Measurements from ENCODE around the gene PNP. TPM values are rescaled to one million over a fixed set of nuclear protein-coding genes. Genes with fewer than 3 reads are reported as not detected.

The PNP gene
- total RNA-seq, 2 experiments from 2014 or later = 120 to 128 TPM

GRCh38 chr14:20489093-20489994 is 20.1 kb downstream of the PNP start:
- DNase-seq (ENCODE audit: low spot score) = no peak
- no peak for TF ChIP-seq EZH2phosphoT487 (IDR thresholded peaks at IDR 0.05; ENCODE audit: borderline replicate concordance, low read depth, low read length)
- TF ChIP-seq, protein P1, sequence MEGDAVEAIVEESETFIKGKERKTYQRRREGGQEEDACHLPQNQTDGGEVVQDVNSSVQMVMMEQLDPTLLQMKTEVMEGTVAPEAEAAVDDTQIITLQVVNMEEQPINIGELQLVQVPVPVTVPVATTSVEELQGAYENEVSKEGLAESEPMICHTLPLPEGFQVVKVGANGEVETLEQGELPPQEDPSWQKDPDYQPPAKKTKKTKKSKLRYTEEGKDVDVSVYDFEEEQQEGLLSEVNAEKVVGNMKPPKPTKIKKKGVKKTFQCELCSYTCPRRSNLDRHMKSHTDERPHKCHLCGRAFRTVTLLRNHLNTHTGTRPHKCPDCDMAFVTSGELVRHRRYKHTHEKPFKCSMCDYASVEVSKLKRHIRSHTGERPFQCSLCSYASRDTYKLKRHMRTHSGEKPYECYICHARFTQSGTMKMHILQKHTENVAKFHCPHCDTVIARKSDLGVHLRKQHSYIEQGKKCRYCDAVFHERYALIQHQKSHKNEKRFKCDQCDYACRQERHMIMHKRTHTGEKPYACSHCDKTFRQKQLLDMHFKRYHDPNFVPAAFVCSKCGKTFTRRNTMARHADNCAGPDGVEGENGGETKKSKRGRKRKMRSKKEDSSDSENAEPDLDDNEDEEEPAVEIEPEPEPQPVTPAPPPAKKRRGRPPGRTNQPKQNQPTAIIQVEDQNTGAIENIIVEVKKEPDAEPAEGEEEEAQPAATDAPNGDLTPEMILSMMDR (conservative IDR thresholded peaks at IDR 0.05; ENCODE audit: low read length) = no peak
- intact Hi-C loops (cut with micrococcal nuclease; ENCODE audit: unreplicated experiment) = no loop called here
- Histone ChIP-seq H3K9me2 (ENCODE audit: insufficient read depth, low read length) (no peaks in the 10 kb centered on the region), H3K36me3 (ENCODE audit: insufficient read depth, low read length) (no peaks in the 10 kb centered on the region), H4K20me1 (ENCODE audit: insufficient read depth, low read length) (no peaks in the 10 kb centered on the region), H3K4me2 (ENCODE audit: low read length) (no peak overlapping the region), H3K4me3 (ENCODE audit: low read depth, low read length, poor library complexity, severe bottlenecking) (no peak overlapping the region), H3K79me2 (ENCODE audit: insufficient read depth, low read depth, low read length) (no peaks in the 10 kb centered on the region), H3K9me3 (ENCODE audit: low read length) (no peaks in the 10 kb centered on the region), H3K4me1 (ENCODE audit: insufficient read depth, low read length, poor library complexity, severe bottlenecking) (no peaks in the 10 kb centered on the region), H2AFZ (ENCODE audit: low read length) (no peak overlapping the region), H3K27ac (ENCODE audit: low read depth, low read length, poor library complexity, severe bottlenecking) (no peak overlapping the region)
- CTCF ChIA-PET (ENCODE audit: unreplicated experiment) = interaction anchor here (0.6 kb wide), 1 partner anchor 232 kb away, joined by 3 read pairs; no protein-coding TSS in a partner anchor
- BruUV-seq (replicated peaks) = no TSS peak
- POLR2A ChIA-PET = interaction anchor here (0.9 to 2.3 kb wide), 3 partner anchors 14 to 148 kb away, joined by 3 to 6 read pairs (median 4); partner anchors contain the start of gene PNP

- intact Hi-C loops (cut with micrococcal nuclease; ENCODE audit: unreplicated experiment) = no loop called here
- Histone ChIP-seq H4K20me1 (ENCODE audit: insufficient read depth, low read length) (no peaks in the 10 kb centered on the region), H3K4me2 (ENCODE audit: low read length) (no peak overlapping the region), H3K27ac (ENCODE audit: low read depth, low read length, poor library complexity, severe bottlenecking) (no peak overlapping the region), H3K9me3 (ENCODE audit: low read length) (no peaks in the 10 kb centered on the region), H3K4me3 (ENCODE audit: low read depth, low read length, poor library complexity, severe bottlenecking) (no peak overlapping the region), H3K79me2 (ENCODE audit: insufficient read depth, low read depth, low read length) (no peaks in the 10 kb centered on the region), H3K4me1 (ENCODE audit: insufficient read depth, low read length, poor library complexity, severe bottlenecking) (no peaks in the 10 kb centered on the region), H3K9me2 (ENCODE audit: insufficient read depth, low read length) (no peaks in the 10 kb centered on the region), H3K36me3 (ENCODE audit: insufficient read depth, low read length) (no peaks in the 10 kb centered on the region), H2AFZ (ENCODE audit: low read length) (no peak overlapping the region)
- DNase-seq (ENCODE audit: low spot score) = no peak
- no peak for TF ChIP-seq EZH2phosphoT487 (IDR thresholded peaks at IDR 0.05; ENCODE audit: borderline replicate concordance, low read depth, low read length)
- TF ChIP-seq, protein P1 (conservative IDR thresholded peaks at IDR 0.05; ENCODE audit: low read length) = no peak
- CTCF ChIA-PET (ENCODE audit: unreplicated experiment) = no interaction called here
- POLR2A ChIA-PET = interaction anchor here (1.0 kb wide), 1 partner anchor 138 kb away, joined by 6 read pairs; no protein-coding TSS in a partner anchor
- BruUV-seq (replicated peaks) = no TSS peak
Observed at GRCh38 chr14:20490563-20490962, 21.4 kb downstream of the PNP start.

DNA sequence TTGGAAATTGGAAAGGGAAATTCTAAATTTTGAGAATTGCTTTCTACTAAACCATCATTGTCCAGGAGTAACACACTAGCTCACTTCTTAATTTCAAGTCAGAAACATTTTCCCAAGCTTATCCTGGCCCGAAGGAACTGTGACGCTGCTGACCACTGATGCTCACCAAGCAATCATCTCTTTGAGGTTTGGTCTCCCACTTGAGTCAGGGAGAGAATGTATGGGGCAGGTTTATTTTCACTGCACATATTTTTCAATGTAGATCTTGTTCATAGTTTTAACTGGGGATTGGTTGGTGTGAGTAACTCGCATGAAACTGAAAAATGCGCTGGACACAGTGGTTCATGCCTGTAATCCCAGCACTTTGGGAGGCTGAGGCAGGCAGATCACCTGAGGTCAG is 23.3 kb downstream of the PNP start:
- Histone ChIP-seq H2AFZ (ENCODE audit: low read length) (no peak overlapping the region), H3K4me2 (ENCODE audit: low read length) (no peak overlapping the region), H3K9me3 (ENCODE audit: low read length) (no peaks in the 10 kb centered on the region), H3K36me3 (ENCODE audit: insufficient read depth, low read length) (no peaks in the 10 kb centered on the region), H4K20me1 (ENCODE audit: insufficient read depth, low read length) (no peaks in the 10 kb centered on the region), H3K9me2 (ENCODE audit: insufficient read depth, low read length) (no peaks in the 10 kb centered on the region), H3K27ac (ENCODE audit: low read depth, low read length, poor library complexity, severe bottlenecking) (no peak overlapping the region), H3K79me2 (ENCODE audit: insufficient read depth, low read depth, low read length) (no peaks in the 10 kb centered on the region), H3K4me3 (ENCODE audit: low read depth, low read length, poor library complexity, severe bottlenecking) (no peak overlapping the region), H3K4me1 (ENCODE audit: insufficient read depth, low read length, poor library complexity, severe bottlenecking) (no peaks in the 10 kb centered on the region)
- DNase-seq (ENCODE audit: low spot score) = no peak
- POLR2A ChIA-PET = interaction anchor here (0.6 kb wide), 1 partner anchor 61 kb away, joined by 4 read pairs; no protein-coding TSS in a partner anchor
- CTCF ChIA-PET (ENCODE audit: unreplicated experiment) = no interaction called here
- BruUV-seq (replicated peaks) = no TSS peak
- TF ChIP-seq, protein P1 (conservative IDR thresholded peaks at IDR 0.05; ENCODE audit: low read length) = no peak
- no peak for TF ChIP-seq EZH2phosphoT487 (IDR thresholded peaks at IDR 0.05; ENCODE audit: borderline replicate concordance, low read depth, low read length)
- intact Hi-C loops (cut with micrococcal nuclease; ENCODE audit: unreplicated experiment) = no loop called here

All from OCI-LY7 (cell line).